SU-DHL-6 (cell line): ENCODE results near the gene EPM2AIP1.
A peak's percentile ranks its signal among the peaks of the same experiment; 100 is the strongest.

Experiments
- H2AFZ ChIP-seq: fragments of 200-600 bp; sonication (generic); 2 replicates; pipeline ENCODE4 v1.6.1; 2014; ENCODE audit warnings: low read depth, mild to moderate bottlenecking, moderate library complexity, mixed read lengths, antibody characterized with exemption, low read length; ENCODE audit not compliant: severe bottlenecking
- H3F3A ChIP-seq: fragments of 200-600 bp; shearing (Covaris generic); 2 replicates; pipeline ENCODE4 v1.6.0; 2016; ENCODE audit warnings: antibody characterized with exemption, mild to moderate bottlenecking; ENCODE audit not compliant: insufficient read depth
- H3K27ac ChIP-seq: fragments of 200-600 bp; sonication (generic); 2 replicates; pipeline ENCODE4 v1.5.1; 2016; ENCODE audit warnings: low read depth, mild to moderate bottlenecking, low read length, moderate library complexity, mixed read lengths
- H3K27me3 ChIP-seq: fragments of 200-600 bp; sonication (generic), shearing (Covaris generic); 2 replicates; pipeline ENCODE4 v1.6.0; 2014; ENCODE audit warnings: mild to moderate bottlenecking, low read length
- H3K36me3 ChIP-seq: fragments of 200-600 bp; sonication (generic); 2 replicates; pipeline ENCODE4 v1.6.1; 2014; ENCODE audit warnings: mild to moderate bottlenecking, low read length, mixed read lengths
- H3K4me2 ChIP-seq: fragments of 300-600, 200-600 bp; shearing (Covaris generic), sonication (generic); 2 replicates; pipeline ENCODE4 v1.6.0; 2014; ENCODE audit warnings: low read length, low read depth, mild to moderate bottlenecking; ENCODE audit not compliant: poor library complexity, severe bottlenecking
- H3K4me3 ChIP-seq: fragments of 200-600 bp; sonication (generic); 2 replicates; pipeline ENCODE4 v1.5.1; 2014; ENCODE audit warnings: antibody characterized with exemption, low read length, mild to moderate bottlenecking, mixed read lengths; ENCODE audit not compliant: insufficient read depth, poor library complexity, severe bottlenecking
- H3K79me2 ChIP-seq: fragments of 200-600 bp; sonication (generic); 2 replicates; pipeline ENCODE4 v1.6.1; 2014; ENCODE audit warnings: mild to moderate bottlenecking, low read length, moderate library complexity; ENCODE audit not compliant: insufficient read depth
- H3K9ac ChIP-seq: fragments of 200-600 bp; sonication (generic); 2 replicates; pipeline ENCODE4 v1.7.0; 2014; ENCODE audit warnings: mild to moderate bottlenecking, low read length
- H3K9me2 ChIP-seq: fragments of 200-600 bp; sonication (generic); replicated peaks from 2 replicates; pipeline ENCODE4 v1.6.1; 2014; ENCODE audit warnings: low read length; ENCODE audit not compliant: insufficient read depth
- H3K9me3 ChIP-seq: fragments of 200-600 bp; sonication (generic); 2 replicates; pipeline ENCODE4 v1.6.1; 2014; ENCODE audit warnings: low read length, mixed read lengths; ENCODE audit not compliant: insufficient read depth
- H4K20me1 ChIP-seq: fragments of 200-600 bp; sonication (generic); 2 replicates; pipeline ENCODE4 v1.6.1; 2014; ENCODE audit warnings: low read depth, mild to moderate bottlenecking, antibody characterized with exemption, low read length, moderate library complexity, mixed read lengths
- EZH2phosphoT487 ChIP-seq: fragments of 200-600 bp; sonication (generic), shearing (Covaris generic); conservative IDR thresholded peaks from 2 replicates; pipeline ENCODE4 v1.6.1; 2018; ENCODE audit warnings: mild to moderate bottlenecking, antibody characterized with exemption, low read length, moderate library complexity, mixed read lengths
- TF ChIP-seq, protein P1 (sequence below): fragments of 200-600 bp; sonication (generic); IDR thresholded peaks from one replicate; pipeline ENCODE4 v1.5.1; 2017; ENCODE audit warnings: antibody characterized with exemption, mild to moderate bottlenecking, low read length, moderate library complexity; ENCODE audit not compliant: insufficient read depth, poor library complexity, severe bottlenecking

Gene EPM2AIP1

DNA sequence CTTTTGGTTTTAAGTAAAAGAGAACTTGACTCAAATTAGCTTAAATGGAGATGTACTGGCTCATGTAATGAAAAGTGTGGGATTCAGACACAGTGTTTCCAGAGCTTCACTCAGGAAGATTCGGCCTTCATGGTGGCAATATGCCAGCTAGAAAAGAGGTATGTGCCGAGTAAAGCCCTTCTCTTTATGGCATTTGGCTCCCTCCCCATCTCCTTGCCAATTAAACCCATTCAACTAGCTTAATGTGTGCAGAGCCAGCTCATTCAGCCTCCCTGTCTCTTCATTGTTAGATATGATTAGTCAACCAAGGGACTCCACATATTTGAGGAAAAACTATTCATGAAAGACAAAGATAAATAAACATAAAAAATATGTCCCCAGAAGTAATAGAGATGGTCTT lies 33.1 kb downstream of the EPM2AIP1 start:
- Histone ChIP-seq H3K9me2 (no peaks in the 10 kb centered on the region), H3K36me3 (no peaks in the 10 kb centered on the region), H2AFZ (peak overlapping the region; percentile 27), H3K9ac (no peak overlapping the region), H3K9me3 (no peaks in the 10 kb centered on the region), H4K20me1 (no peaks in the 10 kb centered on the region), H3K27me3 (no peaks in the 10 kb centered on the region), H3F3A (peaks cover 5% of the 10 kb centered on the region), H3K79me2 (no peaks in the 10 kb centered on the region), H3K27ac (no peak overlapping the region), H3K4me2 (no peak overlapping the region), H3K4me3 (no peak overlapping the region)
- no peak for TF ChIP-seq EZH2phosphoT487
- TF ChIP-seq, protein P1, sequence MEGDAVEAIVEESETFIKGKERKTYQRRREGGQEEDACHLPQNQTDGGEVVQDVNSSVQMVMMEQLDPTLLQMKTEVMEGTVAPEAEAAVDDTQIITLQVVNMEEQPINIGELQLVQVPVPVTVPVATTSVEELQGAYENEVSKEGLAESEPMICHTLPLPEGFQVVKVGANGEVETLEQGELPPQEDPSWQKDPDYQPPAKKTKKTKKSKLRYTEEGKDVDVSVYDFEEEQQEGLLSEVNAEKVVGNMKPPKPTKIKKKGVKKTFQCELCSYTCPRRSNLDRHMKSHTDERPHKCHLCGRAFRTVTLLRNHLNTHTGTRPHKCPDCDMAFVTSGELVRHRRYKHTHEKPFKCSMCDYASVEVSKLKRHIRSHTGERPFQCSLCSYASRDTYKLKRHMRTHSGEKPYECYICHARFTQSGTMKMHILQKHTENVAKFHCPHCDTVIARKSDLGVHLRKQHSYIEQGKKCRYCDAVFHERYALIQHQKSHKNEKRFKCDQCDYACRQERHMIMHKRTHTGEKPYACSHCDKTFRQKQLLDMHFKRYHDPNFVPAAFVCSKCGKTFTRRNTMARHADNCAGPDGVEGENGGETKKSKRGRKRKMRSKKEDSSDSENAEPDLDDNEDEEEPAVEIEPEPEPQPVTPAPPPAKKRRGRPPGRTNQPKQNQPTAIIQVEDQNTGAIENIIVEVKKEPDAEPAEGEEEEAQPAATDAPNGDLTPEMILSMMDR, result no peak

DNA sequence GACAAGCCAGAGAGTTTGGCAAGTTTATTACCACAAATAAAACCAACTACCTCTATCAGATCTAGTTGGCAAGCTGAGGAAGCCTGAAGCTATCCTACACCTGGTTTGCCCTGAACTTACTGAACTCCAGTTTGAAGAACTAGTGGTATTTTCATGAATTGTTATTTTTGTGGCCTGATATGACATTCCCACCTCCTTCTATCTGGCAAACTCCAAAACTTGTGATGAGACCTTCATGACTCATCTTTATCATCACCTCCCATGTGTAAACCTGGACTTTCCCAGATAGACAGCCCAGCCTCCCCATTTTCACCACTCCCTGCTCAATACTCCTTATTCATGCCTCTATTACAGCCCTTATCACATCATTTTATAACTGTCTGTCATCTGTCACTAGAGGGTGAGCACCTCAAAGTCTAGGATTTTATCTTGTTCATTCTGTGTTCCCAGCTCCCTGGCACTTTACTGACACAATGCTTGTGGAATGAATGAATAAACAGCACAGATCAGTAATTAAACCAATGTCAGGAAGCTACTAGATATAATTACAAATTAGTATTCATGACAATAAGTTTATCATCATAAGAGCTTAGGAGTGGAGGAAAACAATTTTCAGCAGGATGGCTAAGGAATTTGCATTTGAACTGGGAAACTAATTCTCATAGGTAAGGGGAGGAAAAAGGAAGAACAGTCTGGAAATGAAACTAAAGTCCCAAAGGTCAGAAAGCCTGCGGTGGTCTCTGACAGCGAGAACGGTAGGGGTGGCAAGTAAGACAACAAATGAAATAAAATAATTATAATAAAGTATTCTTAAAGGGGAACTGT lies 34.9 kb downstream of the EPM2AIP1 start:
- TF ChIP-seq, protein P1, result no peak
- no peak for TF ChIP-seq EZH2phosphoT487
- H3K36me3 ChIP-seq, result no peaks in the 10 kb centered on the region
- H3F3A ChIP-seq, result peaks cover 5% of the 10 kb centered on the region
- no peak overlapping the region for H3K4me3 ChIP-seq
- no peak overlapping the region for H3K27ac ChIP-seq
- no peaks in the 10 kb centered on the region for H3K27me3 ChIP-seq
- H4K20me1 ChIP-seq, result no peaks in the 10 kb centered on the region
- peak overlapping the region; percentile 31 for H3K9ac ChIP-seq
- H3K9me2 ChIP-seq, result no peaks in the 10 kb centered on the region
- peak overlapping the region; percentile 27 for H2AFZ ChIP-seq
- no peaks in the 10 kb centered on the region for H3K9me3 ChIP-seq
- no peaks in the 10 kb centered on the region for H3K79me2 ChIP-seq
- H3K4me2 ChIP-seq, result peak overlapping the region; percentile 56

DNA sequence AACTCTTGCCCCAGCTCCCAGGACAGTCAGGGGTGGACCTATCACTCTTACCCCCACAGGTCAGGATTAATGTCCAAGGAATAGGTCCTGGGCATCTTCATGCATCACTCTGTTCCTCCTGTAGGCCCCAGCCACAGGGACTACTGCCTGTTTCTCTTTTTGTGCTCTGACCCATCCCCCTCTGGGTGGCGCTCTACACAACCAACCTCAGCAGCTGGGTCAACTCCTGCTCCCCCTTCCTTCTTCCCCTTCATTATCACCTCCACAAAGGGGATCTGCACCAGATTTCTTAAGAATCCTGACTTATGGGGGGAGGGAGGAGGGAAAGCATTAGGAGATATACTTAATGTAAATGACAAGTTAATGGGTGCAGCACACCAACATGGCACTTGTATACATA lies 35.9 kb downstream of the EPM2AIP1 start:
- peaks cover 5% of the 10 kb centered on the region for H3F3A ChIP-seq
- no peak overlapping the region for H3K9ac ChIP-seq
- H3K9me2 ChIP-seq, result no peaks in the 10 kb centered on the region
- H3K79me2 ChIP-seq, result no peaks in the 10 kb centered on the region
- no peak overlapping the region for H3K27ac ChIP-seq
- H3K36me3 ChIP-seq, result no peaks in the 10 kb centered on the region
- H3K27me3 ChIP-seq, result no peaks in the 10 kb centered on the region
- H3K9me3 ChIP-seq, result no peaks in the 10 kb centered on the region
- no peak overlapping the region for H3K4me3 ChIP-seq
- TF ChIP-seq EZH2phosphoT487, result no peak
- TF ChIP-seq, protein P1, result peak; percentile 25
- H2AFZ ChIP-seq, result no peak overlapping the region
- no peaks in the 10 kb centered on the region for H4K20me1 ChIP-seq
- H3K4me2 ChIP-seq, result no peak overlapping the region
